Right cardiac atrium (tissue), 5 donors: ENCODE data around the gene TSPAN2. TPM values are rescaled to one million over a fixed set of nuclear protein-coding genes. Genes with fewer than 3 reads are reported as not detected.

Source experiments
- polyA plus RNA-seq: library from polyadenylated mRNA; stranded (reverse); fragments of 200-250 nt; gene quantifications from one replicate; pipeline ENCODE4 v1.2.3, GENCODE V29; 2013
- total RNA-seq, 4 donors: library from RNA; stranded (reverse); fragmentation: NEBNext Ultra II Directional; extraction: Animal tissue kit (Norgen Biotek cat#: 25700); gene quantifications; one replicate each; pipeline ENCODE4 v1.2.1, GENCODE V29; 2021
- donor health status: healthy with polysubstance abuse.
- donor health status: DM: no; HTN: yes; CAD: no.
- donor health status: DM: no; HTN: no; CAD: no.
- donor health status: DM: no; HTN: yes; CAD: no; lungs with severe emphysema.
- donor health status: DM: yes; HTN: yes; CAD: no.

Gene TSPAN2
- total and polyA plus RNA-seq, 5 donors = 6.5 to 17.4 (median 11.1) TPM

Other genes with a start within 250 kb of the TSPAN2 start
- not detected for gene SYCP1, start 234.6 kb downstream of the TSPAN2 start, total RNA-seq
- gene SYCP1, start 234.6 kb downstream of the TSPAN2 start, polyA plus RNA-seq = not detected
- not detected for gene TSHB, start 59.7 kb downstream of the TSPAN2 start, total RNA-seq
- gene TSHB, start 59.7 kb downstream of the TSPAN2 start, polyA plus RNA-seq = not detected
- gene NGF, start 248.7 kb upstream of the TSPAN2 start, total RNA-seq = 1 to 10 TPM; 3.3 to 7.4 (median 5.6) TPM
- gene NGF, start 248.7 kb upstream of the TSPAN2 start, polyA plus RNA-seq = 17.4 TPM